ENCODE data around the gene CTIF. TPM values are rescaled to one million over a fixed set of nuclear protein-coding genes. Genes with fewer than 3 reads are reported as not detected.

CTIF gene
- total RNA-seq, 1 donor from 2014 or later = 72.4 TPM

- peaks cover 12% of the 10 kb centered on the region for H3K4me1 ChIP-seq
- no peaks in the 10 kb centered on the region for H3K27me3 ChIP-seq
- intact Hi-C loops (cut with DNase I) = no loop called here
- no peaks in the 10 kb centered on the region for H3K36me3 ChIP-seq
- DNase-seq (peak; percentile 29), ATAC-seq (no peak)
- TF ChIP-seq CTCF (IDR thresholded peaks at IDR 0.05) = no peak
- H3K4me3 ChIP-seq = no peak overlapping the region
- no peak overlapping the region for H3K27ac ChIP-seq
- H3K9me3 ChIP-seq = no peaks in the 10 kb centered on the region
These were observed 275.8 kb downstream of the CTIF start for GRCh38 chr18:48814490-48815178.

GRCh38 chr18:48815179-48815515 is 276.3 kb downstream of the CTIF start:
- ATAC-seq (no peak), DNase-seq (no peak)
- intact Hi-C loops (cut with DNase I) = no loop called here
- H3K4me3 ChIP-seq = no peak overlapping the region
- TF ChIP-seq CTCF (IDR thresholded peaks at IDR 0.05) = no peak
- no peaks in the 10 kb centered on the region for H3K36me3 ChIP-seq
- H3K4me1 ChIP-seq = peaks cover 10% of the 10 kb centered on the region
- no peaks in the 10 kb centered on the region for H3K27me3 ChIP-seq
- H3K27ac ChIP-seq = no peak overlapping the region
- H3K9me3 ChIP-seq = no peaks in the 10 kb centered on the region

- H3K36me3 ChIP-seq = no peaks in the 10 kb centered on the region
- intact Hi-C loops (cut with DNase I) = no loop called here
- no peaks in the 10 kb centered on the region for H3K9me3 ChIP-seq
- peaks cover 10% of the 10 kb centered on the region for H3K4me1 ChIP-seq
- no peaks in the 10 kb centered on the region for H3K27me3 ChIP-seq
- no peak overlapping the region for H3K4me3 ChIP-seq
- no peak for ATAC-seq
- H3K27ac ChIP-seq = no peak overlapping the region
- no peak for TF ChIP-seq CTCF (IDR thresholded peaks at IDR 0.05)
- DNase-seq = peak; percentile 20
These were observed 276.9 kb downstream of the CTIF start for GRCh38 chr18:48815581-48816324.

DNA sequence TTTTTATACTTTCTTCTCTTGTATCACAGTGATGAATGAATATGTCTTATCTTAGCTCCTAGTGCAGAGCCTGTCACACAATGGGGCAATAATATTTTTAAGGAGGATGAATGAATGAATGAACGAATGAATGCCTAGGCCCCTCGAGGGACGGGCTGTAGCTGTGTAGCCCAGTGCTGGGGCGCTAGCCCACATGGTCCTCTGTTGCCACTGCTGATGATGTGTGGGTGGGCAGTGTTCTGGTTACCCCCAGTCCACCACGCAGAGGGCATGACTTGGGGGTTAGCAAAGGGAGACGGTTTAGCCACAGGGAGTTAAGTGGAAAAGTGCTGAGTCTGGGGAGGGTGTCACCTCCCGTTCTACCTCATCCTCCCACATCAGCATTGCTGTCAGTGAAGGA is 277.7 kb downstream of the CTIF start:
- H3K4me3 ChIP-seq = no peak overlapping the region
- no peak for TF ChIP-seq CTCF (IDR thresholded peaks at IDR 0.05)
- intact Hi-C loops (cut with DNase I) = no loop called here
- peaks cover 10% of the 10 kb centered on the region for H3K4me1 ChIP-seq
- no peaks in the 10 kb centered on the region for H3K27me3 ChIP-seq
- no peaks in the 10 kb centered on the region for H3K9me3 ChIP-seq
- H3K27ac ChIP-seq = no peak overlapping the region
- ATAC-seq (no peak), DNase-seq (no peak)
- no peaks in the 10 kb centered on the region for H3K36me3 ChIP-seq

DNA sequence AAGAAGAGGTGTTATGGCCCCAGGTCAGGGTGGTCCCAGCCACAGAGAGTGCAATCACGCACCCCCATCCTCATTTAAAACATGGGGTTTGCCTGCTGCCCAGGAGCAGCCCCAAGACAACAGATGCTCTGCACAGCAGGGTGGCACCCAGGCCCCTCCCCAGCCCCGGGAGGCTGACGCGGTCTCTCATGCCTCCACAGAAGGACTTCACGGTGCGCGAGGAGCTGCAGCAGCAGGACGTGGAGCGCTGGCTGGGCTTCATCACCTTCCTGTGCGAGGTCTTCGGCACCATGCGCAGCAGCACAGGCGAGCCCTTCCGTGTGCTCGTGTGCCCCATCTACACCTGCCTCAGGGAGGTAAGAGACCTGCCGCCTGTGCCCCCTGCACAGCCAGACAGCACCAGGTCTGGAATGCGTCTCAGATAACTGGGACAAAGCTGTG is 278.2 kb downstream of the CTIF start:
- peaks cover 10% of the 10 kb centered on the region for H3K4me1 ChIP-seq
- H3K4me3 ChIP-seq = no peak overlapping the region
- no peaks in the 10 kb centered on the region for H3K27me3 ChIP-seq
- intact Hi-C loops (cut with DNase I) = no loop called here
- TF ChIP-seq CTCF (IDR thresholded peaks at IDR 0.05) = no peak
- H3K27ac ChIP-seq = no peak overlapping the region
- H3K36me3 ChIP-seq = no peaks in the 10 kb centered on the region
- ATAC-seq (no peak), DNase-seq (peak; percentile 28)
- no peaks in the 10 kb centered on the region for H3K9me3 ChIP-seq

Measured in upper lobe of right lung (tissue), 1 donor.